HepG2 (cell line): ENCODE results near the gene TEX22. TPM values are rescaled to one million over a fixed set of nuclear protein-coding genes. Genes with fewer than 3 reads are reported as not detected.
A peak's percentile ranks its signal among the peaks of the same experiment; 100 is the strongest.

ENCODE experiments used
- AKAP8 ChIP-seq: sonication (generic); formaldehyde crosslinking; IDR thresholded peaks from 2 replicates; pipeline ENCODE4 v1.5.1; 2020; ENCODE audit warnings: mild to moderate bottlenecking, missing genetic modification reagents
- ARNT2 ChIP-seq: sonication (generic); formaldehyde crosslinking; IDR thresholded peaks from 2 replicates; pipeline ENCODE4 v1.8.0; 2022; ENCODE audit warnings: mild to moderate bottlenecking, low read depth, missing genetic modification reagents, moderate library complexity
- ERF ChIP-seq: IDR thresholded peaks from 2 replicates; pipeline ENCODE4 v1.6.1; 2018; ENCODE audit warnings: missing biosample characterization, missing genetic modification reagents
- EZH2 ChIP-seq: conservative IDR thresholded peaks from 2 replicates; pipeline ENCODE4 v1.6.1; 2012; ENCODE audit warnings: mild to moderate bottlenecking, low read depth, low read length, moderate library complexity
- GZF1 ChIP-seq: sonication (generic); formaldehyde crosslinking; IDR thresholded peaks from 2 replicates; pipeline ENCODE4 v1.5.1; 2020; ENCODE audit warnings: mild to moderate bottlenecking, missing genetic modification reagents
- IKZF4 ChIP-seq: sonication (generic); formaldehyde crosslinking; IDR thresholded peaks from 2 replicates; pipeline ENCODE4 v1.5.1; 2020; ENCODE audit warnings: borderline replicate concordance, mild to moderate bottlenecking, low read depth, missing genetic modification reagents; ENCODE audit errors: not compliant biosample characterization
- KAT8 ChIP-seq: IDR thresholded peaks from 2 replicates; pipeline ENCODE4 v1.6.1; 2016; ENCODE audit warnings: missing genetic modification reagents, missing compliant biosample characterization
- NBN ChIP-seq: fragments of 450-650 bp; conservative IDR thresholded peaks from 2 replicates; pipeline ENCODE4 v1.6.1; 2017
- NFE2 ChIP-seq: sonication (generic); formaldehyde crosslinking; IDR thresholded peaks from 2 replicates; pipeline ENCODE4 v1.4.0; 2020; ENCODE audit warnings: missing genetic modification reagents
- RNF2 ChIP-seq: fragments of 450-650 bp; conservative IDR thresholded peaks from 2 replicates; pipeline ENCODE4 v1.6.1; 2016; ENCODE audit warnings: low read depth
- SAFB2 ChIP-seq: sonication (generic); formaldehyde crosslinking; IDR thresholded peaks from 2 replicates; pipeline ENCODE4 v1.5.1; 2020; ENCODE audit warnings: missing genetic modification reagents, low read depth, mild to moderate bottlenecking, borderline replicate concordance
- SNAI1 ChIP-seq: sonication (generic); formaldehyde crosslinking; IDR thresholded peaks from 2 replicates; pipeline ENCODE4 v1.5.0; 2020; ENCODE audit warnings: mild to moderate bottlenecking, missing genetic modification reagents, borderline replicate concordance
- SP1 ChIP-seq, 2 experiments: fragments of 450-650 bp in 1 of 2; sonication (generic) in 1 of 2; formaldehyde crosslinking in 1 of 2; IDR thresholded peaks; 2 replicates each; pipeline versions ENCODE4 v1.4.0 to v1.6.1; 2016 to 2020; ENCODE audit warnings: missing genetic modification reagents in 1 of 2
- TSC22D2 ChIP-seq: sonication (generic); formaldehyde crosslinking; IDR thresholded peaks from 2 replicates; pipeline ENCODE4 v1.5.1; 2020; ENCODE audit warnings: missing genetic modification reagents, mild to moderate bottlenecking, borderline replicate concordance
- ZBTB39 ChIP-seq: sonication (generic); formaldehyde crosslinking; IDR thresholded peaks from 2 replicates; pipeline ENCODE4 v1.5.0; 2020; ENCODE audit warnings: missing genetic modification reagents
- ZFP62 ChIP-seq: sonication (generic); formaldehyde crosslinking; IDR thresholded peaks from 2 replicates; pipeline ENCODE4 v1.4.0; 2020; ENCODE audit warnings: missing genetic modification reagents
- ZIK1 ChIP-seq: sonication (generic); formaldehyde crosslinking; IDR thresholded peaks from 2 replicates; pipeline ENCODE4 v1.5.0; 2020; ENCODE audit warnings: mild to moderate bottlenecking, low read depth, missing genetic modification reagents, borderline replicate concordance
- ZNF253 ChIP-seq: sonication (generic); formaldehyde crosslinking; IDR thresholded peaks from 2 replicates; pipeline ENCODE4 v1.8.0; 2022; ENCODE audit warnings: mild to moderate bottlenecking, missing genetic modification reagents, borderline replicate concordance
- ZNF263 ChIP-seq: sonication (generic); formaldehyde crosslinking; IDR thresholded peaks from 2 replicates; pipeline ENCODE4 v1.4.0; 2020; ENCODE audit warnings: missing genetic modification reagents
- ZNF296 ChIP-seq: sonication (generic); formaldehyde crosslinking; conservative IDR thresholded peaks from 2 replicates; pipeline ENCODE4 v1.5.0; 2020; ENCODE audit warnings: mild to moderate bottlenecking, missing genetic modification reagents
- ZNF362 ChIP-seq: sonication (generic); formaldehyde crosslinking; IDR thresholded peaks from 2 replicates; pipeline ENCODE4 v1.4.0; 2020; ENCODE audit warnings: missing genetic modification reagents, mild to moderate bottlenecking, borderline replicate concordance
- ZNF484 ChIP-seq: sonication (generic); formaldehyde crosslinking; IDR thresholded peaks from 2 replicates; pipeline ENCODE4 v1.5.1; 2020; ENCODE audit warnings: mild to moderate bottlenecking, low read depth, missing genetic modification reagents, borderline replicate concordance
- ZNF501 ChIP-seq: sonication (generic); formaldehyde crosslinking; IDR thresholded peaks from 2 replicates; pipeline ENCODE4 v1.5.1; 2020; ENCODE audit warnings: mild to moderate bottlenecking, moderate library complexity, missing genetic modification reagents
- ZNF776 ChIP-seq: sonication (generic); formaldehyde crosslinking; IDR thresholded peaks from 2 replicates; pipeline ENCODE4 v1.4.0; 2020; ENCODE audit warnings: mild to moderate bottlenecking, missing genetic modification reagents
- ZNF781 ChIP-seq: sonication (generic); formaldehyde crosslinking; IDR thresholded peaks from 2 replicates; pipeline ENCODE4 v1.5.1; 2020; ENCODE audit warnings: borderline replicate concordance, mild to moderate bottlenecking, missing genetic modification reagents; ENCODE audit errors: not compliant biosample characterization
- ZNF790 ChIP-seq: sonication (generic); formaldehyde crosslinking; IDR thresholded peaks from 2 replicates; pipeline ENCODE4 v1.8.0; 2022; ENCODE audit warnings: missing genetic modification reagents, mild to moderate bottlenecking, borderline replicate concordance
- polyA plus RNA-seq, 8 experiments: library from polyadenylated mRNA; depleted of rRNA in 3 of 8; stranded (reverse) in 7 of 8; unstranded in 1 of 8; fragments of >200 nt; fragmentation: Illumina TruSeq in 4 of 8; extraction: Trizol in 4 of 8; gene quantifications; 2 replicates each; pipeline versions ENCODE4 v1.2.1 to v1.2.3, GENCODE V29; 2011 to 2016; ENCODE audit warnings: low read depth in 4 of 8, missing spikeins in 1 of 8, mixed read lengths in 1 of 8; ENCODE audit not compliant: insufficient read depth in 1 of 8
- total RNA-seq, 5 experiments: library from RNA; depleted of rRNA; stranded (reverse); fragments of >200 nt; fragmentation: Illumina TruSeq; extraction: Trizol; gene quantifications; 2 replicates each; pipeline ENCODE4 v1.2.3, GENCODE V29; 2016; ENCODE audit warnings: low read depth in 1 of 5

TEX22 gene
- total and polyA plus RNA-seq, 2 of the 13 experiments (the other 11 are each of a cell fraction or from before 2014, with no cell fraction given): 0.07 to 0.27 TPM

- no peak; the same call in none of the 2 replicates for TF ChIP-seq ZNF776 (CRISPR knock-in tag)
- peak; percentile 79; the same call in 1 of the 2 replicates for TF ChIP-seq ZIK1 (CRISPR knock-in tag)
- TF ChIP-seq TSC22D2 (CRISPR knock-in tag): peak; percentile 57; the same call in 1 of the 2 replicates
- no peak for TF ChIP-seq ZNF484 (CRISPR knock-in tag)
- 0 out of 2 replicates have a peak, but pooled peaks have one; percentile 46 for TF ChIP-seq SAFB2 (CRISPR knock-in tag)
- no peak for TF ChIP-seq ZBTB39 (CRISPR knock-in tag)
- TF ChIP-seq ZFP62 (CRISPR knock-in tag): no peak
- peak; percentile 49; the same call in 1 of the 2 replicates for TF ChIP-seq ERF (CRISPR knock-in tag)
- no peak for TF ChIP-seq ZNF501
- peak; percentile 60 for TF ChIP-seq IKZF4
- peak; percentile 65; the same call in 1 of the 2 replicates for TF ChIP-seq ARNT2 (CRISPR knock-in tag)
- TF ChIP-seq ZNF263: peak; percentile 75; the same call in 1 of the 2 replicates
- no peak for TF ChIP-seq RNF2
- peak; percentile 72; the same call in 1 of the 2 replicates for TF ChIP-seq AKAP8 (CRISPR knock-in tag)
- no peak for TF ChIP-seq SP1 (IDR thresholded peaks at IDR 0.05)
- TF ChIP-seq SP1 (CRISPR knock-in tag; IDR thresholded peaks at IDR 0.05): peak; percentile 70; the same call in 1 of the 2 replicates
- no peak for TF ChIP-seq ZNF253 (CRISPR knock-in tag)
- no peak for TF ChIP-seq ZNF296 (CRISPR knock-in tag)
- TF ChIP-seq ZNF790 (CRISPR knock-in tag): no peak
- no peak for TF ChIP-seq ZNF781
- TF ChIP-seq EZH2: no peak
- TF ChIP-seq GZF1 (CRISPR knock-in tag): no peak
- TF ChIP-seq SNAI1 (CRISPR knock-in tag): no peak
- TF ChIP-seq NFE2 (CRISPR knock-in tag): no peak
- no peak for TF ChIP-seq NBN
- TF ChIP-seq ZNF362 (CRISPR knock-in tag): no peak
- TF ChIP-seq KAT8 (CRISPR knock-in tag): no peak
Measured at GRCh38 chr14:105419195-105420091, 21.1 kb downstream of the TEX22 start, which contains the start of gene MTA1 (continued).
